ENCODE data around the gene HSPA14. TPM values are rescaled to one million over a fixed set of nuclear protein-coding genes. Genes with fewer than 3 reads are reported as not detected.

The HSPA14 gene
- total and polyA plus RNA-seq, 2 of the 8 experiments (the other 6 are each of a cell fraction or from before 2014, with no cell fraction given) = 20.5 to 36.4 TPM

DNA sequence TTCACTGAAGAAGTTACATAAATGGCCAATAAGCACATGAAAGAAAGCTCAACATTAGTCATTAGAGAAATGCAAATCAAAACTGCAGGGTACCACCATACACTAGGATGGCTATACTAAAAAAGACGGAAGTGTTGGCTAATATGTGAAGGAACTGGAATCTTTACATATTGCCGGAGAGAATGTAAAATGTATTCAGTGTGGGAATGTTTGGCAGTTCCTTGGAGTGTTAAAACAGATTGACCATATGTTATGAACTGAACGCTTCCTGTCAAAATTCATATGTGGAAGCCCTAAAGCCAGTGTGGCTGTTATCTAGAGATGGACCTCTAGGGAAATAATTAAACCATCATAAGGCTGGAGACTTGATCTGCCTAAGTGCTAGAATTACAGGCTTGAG is 73.7 kb downstream of the HSPA14 start:
- Histone ChIP-seq H2BK5ac (ENCODE audit: low read depth, low read length) (no peak overlapping the region), H3K18ac (ENCODE audit: extremely low read depth, low read length) (no peak overlapping the region), H2BK15ac (ENCODE audit: low read length) (no peak overlapping the region), H2BK20ac (ENCODE audit: low read length) (no peak overlapping the region), H3K4ac (replicated peaks; ENCODE audit: insufficient read length, low read depth, low read length) (no peak overlapping the region), H3K27ac (ENCODE audit: low read depth, low read length) (no peak overlapping the region), H2AFZ (ENCODE audit: low read length) (no peak overlapping the region), H2BK120ac (replicated peaks; ENCODE audit: low read depth, low read length) (no peak overlapping the region), H3K14ac (ENCODE audit: insufficient read length) (no peak overlapping the region), H4K91ac (replicated peaks; ENCODE audit: insufficient read length, low read length) (no peak overlapping the region), H3K79me1 (ENCODE audit: low read depth, low read length) (no peaks in the 10 kb centered on the region), H2BK12ac (ENCODE audit: low read depth, low read length) (no peak overlapping the region), H3K9ac (replicated peaks in 1 of 4; ENCODE audit: extremely low read depth in 1 of 4, low read depth in 3 of 4, low read length in 3 of 4) (no peak overlapping the region), H3K4me1 (replicated peaks in 1 of 4; ENCODE audit: control insufficient read depth in 3 of 4, insufficient read depth in 4 of 4, low read length in 3 of 4) (no peaks in the 10 kb centered on the region), H3K4me2 (ENCODE audit: insufficient read depth in 1 of 2, low read depth in 2 of 2, low read length in 2 of 2) (no peak overlapping the region), H3K23me2 (ENCODE audit: low read depth, low read length) (no peaks in the 10 kb centered on the region), H3K56ac (replicated peaks; ENCODE audit: insufficient read length, low read depth, low read length) (no peak overlapping the region), H4K5ac (ENCODE audit: insufficient read length, low read depth, low read length) (no peak overlapping the region), H3K23ac (ENCODE audit: insufficient read length) (no peak overlapping the region), H3K79me2 (ENCODE audit: control insufficient read depth in 1 of 2, insufficient read depth in 2 of 2, low read length in 2 of 2) (no peaks in the 10 kb centered on the region), H4K20me1 (replicated peaks in 1 of 2; ENCODE audit: control insufficient read depth in 1 of 2, insufficient read depth in 2 of 2, low read length in 2 of 2) (no peaks in the 10 kb centered on the region), H4K8ac (ENCODE audit: extremely low read depth, insufficient read depth, low read length) (no peak overlapping the region), H3K4me3 (ENCODE audit: extremely low read depth in 1 of 4, insufficient read depth in 2 of 4, low read depth in 3 of 4, low read length in 4 of 4) (no peak overlapping the region), H3K36me3 (ENCODE audit: control insufficient read depth in 2 of 4, insufficient read depth in 4 of 4, low read length in 3 of 4) (peaks cover 0 to 51% (median 26%) of the 10 kb centered on the region in 4 experiments; a peak in 7 of 8 replicates), H3K27me3 (replicated peaks in 1 of 4; ENCODE audit: control insufficient read depth in 3 of 4, extremely low read depth in 1 of 4, insufficient read depth in 3 of 4, low read length in 3 of 4) (no peaks in the 10 kb centered on the region), H3K9me3 (ENCODE audit: insufficient read depth in 2 of 2, low read depth in 1 of 2, low read length in 1 of 2) (peaks cover 2 to 5% of the 10 kb centered on the region in 2 experiments; a peak in 2 of 4 replicates), H2AK5ac (ENCODE audit: low read depth, low read length) (no peak overlapping the region)
- DNase-seq (ENCODE audit: low read depth in 1 of 2, low spot score in 2 of 2) (no peak), FAIRE-seq (no peak)
- POLR2A ChIA-PET (ENCODE audit: partially characterized antibody) = interaction anchor here (1.5 kb wide), 1 partner anchor 41 kb away, joined by 6 read pairs; the partner anchor contains the start of gene DCLRE1C
- WGBS, 2 experiments (ENCODE audit: extremely low coverage in 1 of 2, insufficient coverage in 1 of 2, insufficient read length in 1 of 2, insufficient replicate concordance in 2 of 2, low coverage in 1 of 2, low lambda C conversion rate in 2 of 2, missing lambda C conversion rate in 1 of 2) = 93% methylated on average over 3 of the region's 3 CpGs; no CpG with 5 or more reads in 1 of the 2 experiments
- CTCF ChIA-PET (ENCODE audit: partially characterized antibody) = no interaction called here
- TF ChIP-seq EP300 (IDR thresholded peaks at IDR 0.05; ENCODE audit: borderline replicate concordance in 1 of 2, low read depth in 2 of 2, low read length in 2 of 2) = no peak
- TF ChIP-seq SP2 (IDR thresholded peaks at IDR 0.05; ENCODE audit: low read length) = no peak
- TF ChIP-seq MAFK (IDR thresholded peaks at IDR 0.05; ENCODE audit: low read depth, low read length) = no peak
- TF ChIP-seq KDM5A (IDR thresholded peaks at IDR 0.05; ENCODE audit: low read length) = no peak
- no peak for TF ChIP-seq SP1 (IDR thresholded peaks at IDR 0.05; ENCODE audit: low read depth, low read length)
- TF ChIP-seq GABPA (IDR thresholded peaks at IDR 0.05; ENCODE audit: borderline replicate concordance, insufficient read depth, low read length) = no peak
- no peak for TF ChIP-seq SAP30 (IDR thresholded peaks at IDR 0.05; ENCODE audit: insufficient read depth, insufficient replicate concordance, low read length)
- TF ChIP-seq, protein P1, sequence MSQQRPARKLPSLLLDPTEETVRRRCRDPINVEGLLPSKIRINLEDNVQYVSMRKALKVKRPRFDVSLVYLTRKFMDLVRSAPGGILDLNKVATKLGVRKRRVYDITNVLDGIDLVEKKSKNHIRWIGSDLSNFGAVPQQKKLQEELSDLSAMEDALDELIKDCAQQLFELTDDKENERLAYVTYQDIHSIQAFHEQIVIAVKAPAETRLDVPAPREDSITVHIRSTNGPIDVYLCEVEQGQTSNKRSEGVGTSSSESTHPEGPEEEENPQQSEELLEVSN (IDR thresholded peaks at IDR 0.05) = no peak
- TF ChIP-seq BRCA1 (IDR thresholded peaks at IDR 0.05; ENCODE audit: low read depth, low read length) = no peak
- no peak for TF ChIP-seq EGR1 (IDR thresholded peaks at IDR 0.05; ENCODE audit: borderline replicate concordance, low read depth, low read length)
- no peak for TF ChIP-seq SIRT6 (IDR thresholded peaks at IDR 0.05; ENCODE audit: low read length)

Data from H1 (cell line).